Common myeloid progenitor, CD34-positive (primary cell): ENCODE results near the gene GALNT6.
A peak's percentile ranks its signal among the peaks of the same experiment; 100 is the strongest.

Experiments used
- CTCF ChIA-PET: fragments of 350-600 bp; sonication (Branson Sonifier 250); formaldehyde crosslinking; loops from one replicate; lab custom pipeline; 2021; ENCODE audit warnings: antibody characterized with exemption; lab: Charles Lee
- POLR2A ChIA-PET: fragments of 350-600 bp; sonication (Branson Sonifier 250); formaldehyde crosslinking; loops from one replicate; lab custom pipeline; 2021; ENCODE audit warnings: antibody characterized with exemption; lab: Charles Lee
- DNase-seq, 3 donors: peaks; one replicate each; pipeline versions ENCODE4 v3.0.0 to v3.0.0-alpha.2; 2013
- H3K27ac ChIP-seq, 2 experiments: 1 replicate in 1 of 2; 2 replicates in 1 of 2; pipeline ENCODE4 v1.7.0; 2013; ENCODE audit warnings: inconsistent platforms in 2 of 2, low read length in 2 of 2, mild to moderate bottlenecking in 2 of 2, low read depth in 1 of 2, moderate library complexity in 1 of 2; ENCODE audit not compliant: severe bottlenecking in 2 of 2, insufficient read depth in 1 of 2, poor library complexity in 1 of 2
- H3K27me3 ChIP-seq, 5 experiments: replicated peaks in 2 of 5; 1 replicate in 3 of 5; 2 replicates in 2 of 5; pipeline versions ENCODE4 v1.6.1 to v1.7.0; 2013; ENCODE audit warnings: low read length in 4 of 5, mild to moderate bottlenecking in 2 of 5, moderate library complexity in 2 of 5, inconsistent platforms in 1 of 5; ENCODE audit not compliant: insufficient read depth in 5 of 5, control insufficient read depth in 4 of 5
- H3K36me3 ChIP-seq, 4 experiments: 1 replicate in 2 of 4; 2 replicates in 2 of 4; pipeline versions ENCODE4 v1.6.1 to v1.7.0; 2013; ENCODE audit warnings: low read length in 3 of 4, control low read depth in 1 of 4, mild to moderate bottlenecking in 1 of 4; ENCODE audit not compliant: control insufficient read depth in 4 of 4, insufficient read depth in 4 of 4
- H3K4me1 ChIP-seq, 4 experiments: 1 replicate in 3 of 4; 2 replicates in 1 of 4; pipeline versions ENCODE4 v1.6.1 to v1.7.1; 2013; ENCODE audit warnings: low read length in 3 of 4, mild to moderate bottlenecking in 3 of 4, control low read depth in 1 of 4, inconsistent platforms in 1 of 4, moderate library complexity in 1 of 4; ENCODE audit not compliant: control insufficient read depth in 4 of 4, insufficient read depth in 4 of 4; ENCODE audit errors: control extremely low read depth in 1 of 4
- H3K4me3 ChIP-seq, 7 experiments: 1 replicate in 4 of 7; 2 replicates in 3 of 7; pipeline versions ENCODE4 v1.5.1 to v1.7.0; 2013; ENCODE audit warnings: mild to moderate bottlenecking in 7 of 7, low read length in 6 of 7, moderate library complexity in 6 of 7, inconsistent platforms in 2 of 7, low read depth in 2 of 7, control low read depth in 1 of 7; ENCODE audit not compliant: insufficient read depth in 4 of 7, control insufficient read depth in 1 of 7; ENCODE audit errors: extremely low read depth in 1 of 7
- H3K9me3 ChIP-seq, 5 experiments: 1 replicate in 4 of 5; 2 replicates in 1 of 5; pipeline versions ENCODE4 v1.6.1 to v1.7.1; 2013; ENCODE audit warnings: low read length in 4 of 5, mild to moderate bottlenecking in 2 of 5, inconsistent platforms in 1 of 5, low read depth in 1 of 5, moderate library complexity in 1 of 5; ENCODE audit not compliant: control insufficient read depth in 4 of 5, insufficient read depth in 2 of 5; ENCODE audit errors: control extremely low read depth in 1 of 5
- WGBS: methylation state at CpG from one replicate; pipeline ENCODE4 v1.1.5; 2013; ENCODE audit not compliant: insufficient coverage; 5-methylcytosine and 5-hydroxymethylcytosine counted together

GALNT6 gene

DNA sequence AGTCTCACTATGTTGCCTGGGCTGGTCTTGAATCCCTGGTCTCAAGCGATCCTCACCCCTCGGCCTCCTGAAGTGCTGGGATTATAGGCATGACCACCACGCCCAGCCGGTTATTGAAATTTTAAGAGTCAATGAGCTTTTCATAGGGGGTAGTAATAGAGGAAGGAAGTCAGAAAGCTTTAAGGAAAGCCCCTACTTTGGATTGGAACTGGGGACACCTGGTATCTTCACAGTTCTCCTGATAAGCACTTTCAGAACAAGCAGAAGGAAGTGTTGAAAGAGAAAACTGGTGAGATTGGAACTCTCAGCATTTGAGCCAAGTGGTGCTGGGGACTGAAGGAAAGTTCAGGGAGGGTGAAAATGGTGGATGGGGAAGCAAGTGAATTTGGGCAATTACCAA, 38.5 kb upstream of the GALNT6 start:
- ChIA-PET CTCF (interaction anchor here (1.4 to 11.1 kb wide), 5 partner anchors 8 to 102 kb away, joined by 3 to 118 read pairs (median 6); no protein-coding TSS in a partner anchor), POLR2A (interaction anchor here (0.7 kb wide), 1 partner anchor 554 kb away, joined by 3 read pairs; no protein-coding TSS in a partner anchor)
- H3K4me1 ChIP-seq, result peaks cover 0 to 20% (median 7%) of the 10 kb centered on the region in 4 experiments
- DNase-seq, result peak in 2 of 3 donors; percentile 31 to 39
- H3K27me3 ChIP-seq, result peaks cover 0 to 3% (median 0%) of the 10 kb centered on the region in 5 experiments
- H3K4me3 ChIP-seq, result no peak overlapping the region
- H3K27ac ChIP-seq, result no peak overlapping the region
- 93% methylated on average over 4 of the region's 4 CpGs for WGBS
- no peaks in the 10 kb centered on the region for H3K9me3 ChIP-seq
- no peaks in the 10 kb centered on the region for H3K36me3 ChIP-seq

DNA sequence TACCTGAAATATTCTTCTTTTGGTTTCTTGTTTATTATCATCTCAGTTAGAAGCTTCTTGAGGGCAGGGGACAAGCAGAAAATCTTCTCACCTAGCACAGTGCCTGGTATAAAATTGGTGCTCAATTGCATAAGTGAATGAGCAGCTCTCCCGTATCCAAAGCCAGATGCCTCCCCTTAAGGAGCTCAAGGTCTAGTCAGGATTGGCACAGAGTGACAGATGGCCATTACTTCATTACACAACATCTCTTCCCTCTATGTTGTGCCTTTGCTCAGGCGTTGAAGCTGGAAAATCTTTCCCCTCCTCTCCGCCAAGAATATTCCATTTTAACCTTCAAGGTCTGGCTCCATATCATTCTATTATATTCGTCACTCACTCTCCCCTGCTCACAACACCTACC, 37.0 kb upstream of the GALNT6 start:
- no peaks in the 10 kb centered on the region for H3K9me3 ChIP-seq
- no peak overlapping the region for H3K27ac ChIP-seq
- 96% methylated on average over 4 of the region's 4 CpGs for WGBS
- no peak overlapping the region for H3K4me3 ChIP-seq
- no peak for DNase-seq
- no peaks in the 10 kb centered on the region for H3K36me3 ChIP-seq
- H3K4me1 ChIP-seq, result peaks cover 5 to 19% (median 12%) of the 10 kb centered on the region in 4 experiments
- CTCF ChIA-PET, result interaction anchor here (1.0 to 11.1 kb wide), 8 partner anchors 9 to 108 kb away, joined by 3 to 118 read pairs (median 4); no protein-coding TSS in a partner anchor
- POLR2A ChIA-PET, result no interaction called here
- peaks cover 0 to 3% (median 0%) of the 10 kb centered on the region in 5 experiments for H3K27me3 ChIP-seq

DNA sequence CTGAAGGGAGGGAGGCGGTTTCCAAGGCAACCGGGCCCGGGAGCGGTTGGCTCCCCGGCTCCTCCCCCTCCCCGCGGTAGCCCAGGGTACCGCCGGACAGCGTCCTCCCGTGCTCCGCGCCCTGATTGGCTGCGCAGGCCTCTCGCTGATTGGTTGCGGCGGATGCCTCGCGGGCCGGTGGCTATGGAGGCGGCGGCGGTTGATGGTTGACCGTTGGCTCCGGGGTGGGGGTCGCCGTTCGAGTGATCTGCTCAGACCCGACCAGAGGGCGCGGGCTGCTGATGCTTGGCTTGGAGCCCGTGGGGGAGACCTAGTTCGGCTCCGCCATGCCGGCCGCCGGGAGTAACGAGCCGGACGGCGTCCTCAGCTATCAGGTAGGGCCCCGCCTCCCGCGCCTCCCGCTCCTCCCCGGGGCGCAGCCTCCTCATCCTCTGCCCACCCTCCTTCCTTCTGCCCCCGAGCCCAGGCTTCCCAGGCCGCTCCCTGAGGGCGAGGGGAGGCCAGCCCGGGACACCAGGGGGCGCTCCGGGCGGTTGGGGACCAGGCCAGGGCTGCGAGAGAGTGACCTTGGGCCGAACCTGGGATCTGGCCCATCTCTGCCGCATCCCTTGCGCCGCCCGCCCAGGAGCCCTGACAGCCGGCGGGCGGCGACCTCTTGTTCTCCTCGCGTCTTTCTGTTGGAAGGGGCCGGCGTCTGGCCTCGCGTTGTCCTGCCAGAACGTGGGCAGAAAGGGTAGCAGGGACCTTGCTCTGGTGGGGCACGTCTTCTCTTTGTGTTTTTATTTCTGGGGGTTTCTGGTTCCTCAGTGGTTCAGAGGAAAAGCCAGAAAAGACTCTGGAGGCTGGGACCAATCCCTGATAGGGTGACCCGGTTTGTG, 33.7 kb upstream of the GALNT6 start, which contains the start of gene SLC4A8:
SLC4A8 (plus strand) TSS at position 170 of the 878 bp plus-strand sequence; CDS start at position 327, 157 bp downstream.
- ChIA-PET POLR2A (interaction anchor here (0.6 kb wide), 1 partner anchor 97 kb away, joined by 3 read pairs; no protein-coding TSS in a partner anchor), CTCF (interaction anchor here (0.7 to 11.1 kb wide), 7 partner anchors 10 to 480 kb away, joined by 3 to 118 read pairs (median 4); no protein-coding TSS in a partner anchor)
- Histone ChIP-seq H3K27ac (no peak within 1 kb of the TSS), H3K27me3 (peaks cover 0 to 3% (median 0%) of the 10 kb centered on the region in 5 experiments), H3K4me3 (peak within 1 kb of the TSS; percentile 44 to 78 (median 57)), H3K9me3 (no peaks in the 10 kb centered on the region), H3K36me3 (no peaks in the 10 kb centered on the region), H3K4me1 (peaks cover 5 to 13% (median 11%) of the 10 kb centered on the region in 4 experiments)
- 2% methylated on average over 61 of the region's 73 CpGs for WGBS
- peak; percentile 80 to 91 (median 90) for DNase-seq

DNA sequence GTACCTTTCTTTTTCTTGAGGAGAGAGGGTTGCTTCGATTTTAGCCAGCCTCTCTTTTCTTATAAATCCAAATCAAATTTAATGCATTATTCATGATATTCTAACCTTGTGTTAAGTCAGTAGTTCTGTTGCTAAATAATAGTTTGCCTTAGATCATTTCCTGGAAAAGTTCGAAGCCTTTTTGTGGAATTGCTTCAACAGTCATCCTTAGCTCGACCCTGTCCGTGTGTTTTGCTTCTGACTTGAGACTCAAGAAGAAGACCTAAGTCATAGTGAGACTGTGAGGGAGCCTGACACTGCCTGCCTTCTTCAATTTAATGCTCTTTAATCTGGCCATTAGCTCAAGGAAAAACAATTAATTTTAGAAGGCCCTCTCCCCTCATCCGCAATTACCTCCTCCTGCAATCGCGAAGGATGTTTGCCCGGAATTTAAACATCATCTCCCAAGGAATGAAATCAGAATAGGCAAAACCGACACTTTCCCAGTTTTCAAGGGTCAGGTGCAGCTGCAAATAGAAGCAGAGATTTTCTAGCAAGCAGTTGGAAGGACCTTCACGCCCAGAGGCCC, 33.0 kb upstream of the GALNT6 start:
- ChIA-PET POLR2A (interaction anchor here (0.6 kb wide), 1 partner anchor 98 kb away, joined by 3 read pairs; no protein-coding TSS in a partner anchor), CTCF (interaction anchor here (0.7 to 11.1 kb wide), 9 partner anchors 13 to 481 kb away, joined by 3 to 118 read pairs (median 4); no protein-coding TSS in a partner anchor)
- Histone ChIP-seq H3K4me3 (peak overlapping the region in 6 of 7 experiments; percentile 51 to 78 (median 64)), H3K36me3 (no peaks in the 10 kb centered on the region), H3K4me1 (peaks cover 5 to 13% (median 12%) of the 10 kb centered on the region in 4 experiments), H3K27me3 (peaks cover 0 to 3% (median 0%) of the 10 kb centered on the region in 5 experiments), H3K9me3 (no peaks in the 10 kb centered on the region), H3K27ac (no peak overlapping the region)
- 28% methylated on average over 9 of the region's 10 CpGs for WGBS
- peak in 1 of 3 donors; percentile 19 for DNase-seq

DNA sequence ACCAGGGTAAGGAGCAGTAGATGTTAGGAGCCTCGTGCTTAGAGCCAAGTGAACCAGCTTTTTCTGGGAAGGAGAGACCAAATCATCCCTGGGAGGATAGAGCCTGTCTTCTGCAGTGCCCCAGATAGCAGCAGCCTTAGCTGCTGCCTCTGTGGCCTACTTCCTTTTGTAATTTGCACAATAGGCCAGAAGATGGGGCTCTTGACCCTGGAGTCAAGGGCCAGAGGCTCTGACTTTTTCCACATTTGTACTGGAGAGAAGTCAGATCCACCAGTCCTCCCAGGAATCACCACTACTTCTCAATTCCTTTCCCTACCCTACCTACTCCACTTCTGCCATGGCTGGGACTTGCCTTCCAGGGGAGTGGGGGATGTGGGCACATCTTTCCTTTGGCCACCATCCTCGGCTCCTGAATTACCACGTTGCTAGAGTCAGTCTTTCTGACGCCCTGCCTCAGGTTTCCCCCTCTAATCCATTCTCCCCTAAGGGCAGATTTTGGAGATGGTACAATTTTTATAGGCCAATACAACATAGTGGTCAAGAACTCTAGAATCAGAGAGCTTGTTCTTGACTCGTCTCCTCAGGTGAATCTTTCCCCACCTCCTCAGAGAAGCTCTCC, 30.2 kb upstream of the GALNT6 start:
- H3K4me3 ChIP-seq, result no peak overlapping the region
- ChIA-PET CTCF (interaction anchor here (0.6 to 11.1 kb wide), 39 partner anchors 8 to 458 kb away, joined by 3 to 118 read pairs (median 5); partner anchors contain the start of gene GALNT6), POLR2A (interaction anchor here (0.5 kb wide), 1 partner anchor 38 kb away, joined by 5 read pairs; no protein-coding TSS in a partner anchor)
- no peaks in the 10 kb centered on the region for H3K36me3 ChIP-seq
- no peaks in the 10 kb centered on the region for H3K9me3 ChIP-seq
- 13% methylated on average over 1 of the region's 5 CpGs for WGBS
- peak; percentile 57 to 79 (median 70) for DNase-seq
- H3K27me3 ChIP-seq, result peaks cover 0 to 3% (median 0%) of the 10 kb centered on the region in 5 experiments
- H3K4me1 ChIP-seq, result peaks cover 5 to 13% (median 12%) of the 10 kb centered on the region in 4 experiments
- no peak overlapping the region for H3K27ac ChIP-seq

DNA sequence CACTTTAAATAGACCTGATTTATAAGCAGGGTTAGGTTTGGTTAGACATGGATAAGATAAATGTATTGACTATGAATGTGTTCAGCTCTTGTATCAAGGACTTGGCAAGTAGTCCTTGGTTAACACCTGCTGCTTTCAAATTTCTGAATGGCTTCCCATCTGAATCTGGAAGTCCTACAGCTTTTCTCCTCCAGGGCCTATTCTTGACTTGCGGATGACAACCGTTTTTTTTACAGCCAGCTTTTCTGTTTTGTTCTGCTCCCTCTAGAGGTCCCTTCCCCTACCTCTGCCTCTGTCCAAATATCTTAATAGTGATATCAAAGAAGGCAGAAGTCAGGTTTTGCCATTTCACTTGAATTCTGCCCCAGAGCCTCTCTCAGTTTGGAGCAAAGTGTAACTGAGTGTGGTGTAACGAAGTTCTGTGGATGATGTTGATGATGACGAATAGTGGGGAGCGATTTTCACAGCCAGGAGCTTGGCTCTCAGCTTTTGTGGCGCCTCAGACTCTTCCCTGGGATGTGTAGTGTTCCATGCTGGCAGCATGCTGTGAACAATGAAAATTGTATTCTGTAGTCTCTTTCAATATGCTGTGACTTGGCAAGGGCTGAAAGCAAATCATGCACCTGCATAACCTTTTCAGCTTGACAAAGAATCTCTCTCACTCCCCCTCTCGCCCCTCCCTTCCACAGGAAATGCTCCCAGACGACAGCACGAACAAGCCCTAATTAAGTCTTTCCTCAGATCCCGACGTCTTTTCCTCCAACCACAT, 28.4 kb upstream of the GALNT6 start:
- Histone ChIP-seq H3K9me3 (no peaks in the 10 kb centered on the region), H3K27ac (no peak overlapping the region), H3K36me3 (no peaks in the 10 kb centered on the region), H3K4me3 (no peak overlapping the region), H3K27me3 (no peaks in the 10 kb centered on the region), H3K4me1 (peaks cover 3 to 8% (median 5%) of the 10 kb centered on the region in 4 experiments)
- DNase-seq, result peak; percentile 52 to 70 (median 66)
- CTCF ChIA-PET, result interaction anchor here (0.7 to 6.2 kb wide), 29 partner anchors 10 to 456 kb away, joined by 3 to 41 read pairs (median 6); partner anchors contain the start of gene GALNT6
- POLR2A ChIA-PET, result interaction anchor here (0.6 to 0.7 kb wide), 2 partner anchors 25 to 86 kb away, joined by 3 read pairs; no protein-coding TSS in a partner anchor
- WGBS, result 63% methylated on average over 6 of the region's 11 CpGs
